ENCODE data around the gene RUSF1.
"Not testable (repeated sequence)": the region's sequence is repeated elsewhere in the genome, so short reads cannot be mapped to it uniquely, and the experiment has no call there.

RUSF1 gene

GRCh38 chr16:31453255-31454204 lies 54.7 kb downstream of the RUSF1 start:
- no peak for DNase-seq

GRCh38 chr16:31452631-31453106 lies 55.5 kb downstream of the RUSF1 start:
- DNase-seq = peak in 1 of 51 donors; percentile 11

GRCh38 chr16:31451681-31452351 lies 56.4 kb downstream of the RUSF1 start:
- DNase-seq = peak in 21 of 51 donors; percentile 10 to 57 (median 32)

- DNase-seq = no peak
Observed at GRCh38 chr16:31451201-31451600, 57.0 kb downstream of the RUSF1 start.

- not testable (repeated sequence) for DNase-seq
Observed at GRCh38 chr16:31445931-31446330, 62.3 kb downstream of the RUSF1 start.

GRCh38 chr16:31441956-31442355 lies 66.2 kb downstream of the RUSF1 start:
- no peak for DNase-seq

- DNase-seq = peak in 7 of 51 donors; percentile 7 to 33 (median 18)
Observed at GRCh38 chr16:31440516-31441184, 67.5 kb downstream of the RUSF1 start.

GRCh38 chr16:31439519-31439918 lies 68.7 kb downstream of the RUSF1 start:
- no peak for DNase-seq
